SU-DHL-6 (cell line): ENCODE results near the gene SLC35A2.

Experiments
- H2AFZ ChIP-seq: fragments of 200-600 bp; sonication (generic); 2 replicates; pipeline ENCODE4 v1.6.1; 2014; ENCODE audit warnings: low read depth, mild to moderate bottlenecking, moderate library complexity, mixed read lengths, antibody characterized with exemption, low read length; ENCODE audit not compliant: severe bottlenecking
- H3F3A ChIP-seq: fragments of 200-600 bp; shearing (Covaris generic); 2 replicates; pipeline ENCODE4 v1.6.0; 2016; ENCODE audit warnings: antibody characterized with exemption, mild to moderate bottlenecking; ENCODE audit not compliant: insufficient read depth
- H3K27ac ChIP-seq: fragments of 200-600 bp; sonication (generic); 2 replicates; pipeline ENCODE4 v1.5.1; 2016; ENCODE audit warnings: low read depth, mild to moderate bottlenecking, low read length, moderate library complexity, mixed read lengths
- H3K27me3 ChIP-seq: fragments of 200-600 bp; sonication (generic), shearing (Covaris generic); 2 replicates; pipeline ENCODE4 v1.6.0; 2014; ENCODE audit warnings: mild to moderate bottlenecking, low read length
- H3K36me3 ChIP-seq: fragments of 200-600 bp; sonication (generic); 2 replicates; pipeline ENCODE4 v1.6.1; 2014; ENCODE audit warnings: mild to moderate bottlenecking, low read length, mixed read lengths
- H3K4me2 ChIP-seq: fragments of 300-600, 200-600 bp; shearing (Covaris generic), sonication (generic); 2 replicates; pipeline ENCODE4 v1.6.0; 2014; ENCODE audit warnings: low read length, low read depth, mild to moderate bottlenecking; ENCODE audit not compliant: poor library complexity, severe bottlenecking
- H3K4me3 ChIP-seq: fragments of 200-600 bp; sonication (generic); 2 replicates; pipeline ENCODE4 v1.5.1; 2014; ENCODE audit warnings: antibody characterized with exemption, low read length, mild to moderate bottlenecking, mixed read lengths; ENCODE audit not compliant: insufficient read depth, poor library complexity, severe bottlenecking
- H3K79me2 ChIP-seq: fragments of 200-600 bp; sonication (generic); 2 replicates; pipeline ENCODE4 v1.6.1; 2014; ENCODE audit warnings: mild to moderate bottlenecking, low read length, moderate library complexity; ENCODE audit not compliant: insufficient read depth
- H3K9ac ChIP-seq: fragments of 200-600 bp; sonication (generic); 2 replicates; pipeline ENCODE4 v1.7.0; 2014; ENCODE audit warnings: mild to moderate bottlenecking, low read length
- H3K9me2 ChIP-seq: fragments of 200-600 bp; sonication (generic); replicated peaks from 2 replicates; pipeline ENCODE4 v1.6.1; 2014; ENCODE audit warnings: low read length; ENCODE audit not compliant: insufficient read depth
- H3K9me3 ChIP-seq: fragments of 200-600 bp; sonication (generic); 2 replicates; pipeline ENCODE4 v1.6.1; 2014; ENCODE audit warnings: low read length, mixed read lengths; ENCODE audit not compliant: insufficient read depth
- H4K20me1 ChIP-seq: fragments of 200-600 bp; sonication (generic); 2 replicates; pipeline ENCODE4 v1.6.1; 2014; ENCODE audit warnings: low read depth, mild to moderate bottlenecking, antibody characterized with exemption, low read length, moderate library complexity, mixed read lengths
- CTCF ChIP-seq: fragments of 200-600 bp; sonication (generic); IDR thresholded peaks from one replicate; pipeline ENCODE4 v1.5.1; 2017; ENCODE audit warnings: antibody characterized with exemption, mild to moderate bottlenecking, low read length, moderate library complexity; ENCODE audit not compliant: insufficient read depth, poor library complexity, severe bottlenecking
- EZH2phosphoT487 ChIP-seq: fragments of 200-600 bp; sonication (generic), shearing (Covaris generic); conservative IDR thresholded peaks from 2 replicates; pipeline ENCODE4 v1.6.1; 2018; ENCODE audit warnings: mild to moderate bottlenecking, antibody characterized with exemption, low read length, moderate library complexity, mixed read lengths

Gene SLC35A2

DNA sequence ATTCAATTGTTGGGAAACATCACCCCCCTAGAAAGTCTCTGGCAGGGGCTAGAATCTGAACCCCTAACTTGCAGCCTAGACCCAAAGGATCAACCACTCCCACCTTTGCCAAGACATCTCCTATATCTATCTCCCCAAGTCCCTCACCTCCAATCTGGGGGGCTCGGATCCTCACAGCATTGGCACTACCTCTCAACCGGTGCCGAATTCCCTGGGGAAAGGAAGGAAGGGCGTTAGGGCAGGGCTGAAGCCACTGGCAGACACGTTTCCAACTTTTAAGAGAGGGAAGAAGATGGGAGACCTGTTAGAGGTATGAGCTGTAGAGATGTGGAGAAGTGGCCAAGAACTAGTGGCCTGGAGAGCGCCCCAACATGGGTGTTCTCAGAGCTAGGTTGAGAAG lies 16.6 kb downstream of the SLC35A2 start:
- H3K27ac ChIP-seq = no peak overlapping the region
- no peak overlapping the region for H3K4me3 ChIP-seq
- no peak overlapping the region for H2AFZ ChIP-seq
- H3F3A ChIP-seq = peaks cover 5% of the 10 kb centered on the region; the same call in 1 of the 2 replicates
- no peak overlapping the region for H3K9ac ChIP-seq
- H3K79me2 ChIP-seq = peaks cover 22% of the 10 kb centered on the region
- H3K9me2 ChIP-seq = no peaks in the 10 kb centered on the region
- H3K9me3 ChIP-seq = no peaks in the 10 kb centered on the region
- no peaks in the 10 kb centered on the region for H3K36me3 ChIP-seq
- no peaks in the 10 kb centered on the region for H3K27me3 ChIP-seq
- TF ChIP-seq CTCF (no peak), EZH2phosphoT487 (no peak)
- no peak overlapping the region for H3K4me2 ChIP-seq
- H4K20me1 ChIP-seq = no peaks in the 10 kb centered on the region

- H2AFZ ChIP-seq = no peak overlapping the region
- no peak overlapping the region for H3K4me2 ChIP-seq
- H3K9me3 ChIP-seq = no peaks in the 10 kb centered on the region
- H3K27me3 ChIP-seq = no peaks in the 10 kb centered on the region
- H3K27ac ChIP-seq = no peak overlapping the region
- peaks cover 14% of the 10 kb centered on the region for H3K79me2 ChIP-seq
- H3K9me2 ChIP-seq = no peaks in the 10 kb centered on the region
- no peak overlapping the region for H3K9ac ChIP-seq
- no peaks in the 10 kb centered on the region for H3K36me3 ChIP-seq
- H3K4me3 ChIP-seq = no peak overlapping the region
- no peak for TF ChIP-seq EZH2phosphoT487
- TF ChIP-seq CTCF = no peak
- peaks cover 5% of the 10 kb centered on the region; the same call in 1 of the 2 replicates for H3F3A ChIP-seq
- no peaks in the 10 kb centered on the region for H4K20me1 ChIP-seq
Observed at GRCh38 chrX:48893556-48894348, 17.7 kb downstream of the SLC35A2 start.

GRCh38 chrX:48892896-48893295 lies 18.6 kb downstream of the SLC35A2 start:
- H2AFZ ChIP-seq = no peak overlapping the region
- no peak overlapping the region for H3K9ac ChIP-seq
- TF ChIP-seq EZH2phosphoT487 (no peak), CTCF (no peak)
- H3K36me3 ChIP-seq = no peaks in the 10 kb centered on the region
- peaks cover 10% of the 10 kb centered on the region; the same call in 1 of the 2 replicates for H3K79me2 ChIP-seq
- no peaks in the 10 kb centered on the region for H3F3A ChIP-seq
- no peak overlapping the region for H3K4me2 ChIP-seq
- H3K4me3 ChIP-seq = no peak overlapping the region
- no peaks in the 10 kb centered on the region for H3K9me2 ChIP-seq
- no peak overlapping the region for H3K27ac ChIP-seq
- no peaks in the 10 kb centered on the region for H4K20me1 ChIP-seq
- H3K9me3 ChIP-seq = no peaks in the 10 kb centered on the region
- H3K27me3 ChIP-seq = no peaks in the 10 kb centered on the region
